IPS-11a (cell line): Measurements from ENCODE around the gene TXN2.
"Not testable (repeated sequence)": the region's sequence is repeated elsewhere in the genome, so short reads cannot be mapped to it uniquely, and the experiment has no call there.

ENCODE experiments used
- H3K4me3 ChIP-seq: one replicate; pipeline ENCODE4 v1.5.1; 2013; ENCODE audit warnings: low read depth, low read length, control low read depth

TXN2 gene

GRCh38 chr22:36481393-36482168 is at the start of gene TXN2:
Gene TXN2 (minus strand): TSS chr22:36481640. CDS start chr22:36480837, 803 bp downstream.
- peak within 1 kb of the TSS; percentile 80 for H3K4me3 ChIP-seq

DNA sequence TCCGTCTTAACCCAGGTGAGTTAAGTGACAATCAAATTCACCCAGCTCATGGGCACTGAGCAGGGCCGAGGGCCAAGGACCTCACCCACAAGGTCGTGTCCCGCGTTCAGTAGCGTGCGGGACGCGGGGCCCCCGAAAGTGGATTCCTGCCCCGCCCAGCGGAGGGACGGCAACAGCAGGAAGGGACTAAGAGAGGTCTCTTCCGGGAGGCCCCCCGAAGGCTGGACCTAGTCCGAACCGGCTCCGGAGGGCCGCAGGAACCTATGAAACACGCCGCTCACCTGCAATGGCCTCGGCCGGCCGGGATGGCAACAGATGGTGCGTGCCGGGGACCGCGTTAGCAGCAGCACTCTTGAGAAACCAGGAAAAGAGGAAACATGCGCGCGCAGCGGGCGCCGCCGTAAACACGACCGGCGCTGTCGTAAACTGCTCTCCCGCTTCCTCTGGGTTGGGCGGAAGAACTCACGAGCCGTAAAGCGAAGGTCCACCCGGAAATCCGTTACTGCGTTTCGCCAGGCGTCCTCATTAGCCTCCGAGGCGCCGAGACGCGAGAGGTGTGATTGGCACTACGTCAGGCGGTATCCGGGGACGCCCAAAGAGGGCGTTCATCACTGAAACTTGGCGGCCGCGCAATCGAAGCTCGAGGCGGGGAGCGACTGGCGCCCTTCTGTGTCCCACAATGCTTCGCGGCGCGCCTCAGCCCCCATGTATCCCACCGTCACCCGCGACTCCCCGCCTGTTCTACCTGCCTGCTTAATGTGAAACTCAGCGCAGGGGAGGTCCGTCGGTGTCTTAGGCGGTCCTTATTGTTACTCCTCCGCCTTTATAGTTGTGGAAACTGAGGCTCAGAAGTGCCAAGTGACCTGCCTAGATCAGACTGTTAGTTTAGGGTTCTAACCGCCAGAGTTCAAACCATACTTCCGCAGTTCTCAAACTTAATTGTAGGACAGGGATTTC is 47.6 kb upstream of the TXN2 start, which contains the start of gene EIF3D:
Gene EIF3D, minus strand, starts transcription at position 372 of the 957 bp plus-strand sequence. CDS start 3,045 bp downstream, outside the sequence.
- H3K4me3 ChIP-seq: peak within 1 kb of the TSS; percentile 51

DNA sequence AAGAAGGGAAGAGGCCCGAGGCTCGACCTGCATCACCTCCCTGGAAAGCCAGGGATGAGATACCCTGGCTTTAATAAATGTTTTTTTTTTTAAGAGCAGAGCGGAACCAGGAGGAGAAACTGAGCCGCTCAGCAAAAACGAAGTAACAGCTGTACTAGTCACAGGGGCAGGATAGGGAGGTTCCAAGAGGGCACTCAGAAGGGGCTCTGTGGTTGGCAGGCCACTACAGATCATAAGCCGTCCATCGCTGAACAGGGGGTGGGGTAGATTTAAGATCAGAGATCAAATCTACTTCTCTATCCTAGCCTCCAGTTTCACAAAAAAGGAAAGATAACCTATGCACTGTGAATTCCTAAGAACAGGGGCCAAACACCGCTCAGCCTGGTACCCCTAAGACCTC is 46.9 kb upstream of the TXN2 start:
- peak overlapping the region; percentile 51 for H3K4me3 ChIP-seq

- no peak overlapping the region for H3K4me3 ChIP-seq
Measured at GRCh38 chr22:36522662-36523061, 41.2 kb upstream of the TXN2 start.

GRCh38 chr22:36520423-36520822 is 39.0 kb upstream of the TXN2 start:
- no peak overlapping the region for H3K4me3 ChIP-seq

GRCh38 chr22:36519906-36520305 is 38.5 kb upstream of the TXN2 start:
- not testable (repeated sequence) for H3K4me3 ChIP-seq

GRCh38 chr22:36514766-36515165 is 33.3 kb upstream of the TXN2 start:
- no peak overlapping the region for H3K4me3 ChIP-seq

GRCh38 chr22:36512991-36513390 is 31.6 kb upstream of the TXN2 start:
- no peak overlapping the region for H3K4me3 ChIP-seq

DNA sequence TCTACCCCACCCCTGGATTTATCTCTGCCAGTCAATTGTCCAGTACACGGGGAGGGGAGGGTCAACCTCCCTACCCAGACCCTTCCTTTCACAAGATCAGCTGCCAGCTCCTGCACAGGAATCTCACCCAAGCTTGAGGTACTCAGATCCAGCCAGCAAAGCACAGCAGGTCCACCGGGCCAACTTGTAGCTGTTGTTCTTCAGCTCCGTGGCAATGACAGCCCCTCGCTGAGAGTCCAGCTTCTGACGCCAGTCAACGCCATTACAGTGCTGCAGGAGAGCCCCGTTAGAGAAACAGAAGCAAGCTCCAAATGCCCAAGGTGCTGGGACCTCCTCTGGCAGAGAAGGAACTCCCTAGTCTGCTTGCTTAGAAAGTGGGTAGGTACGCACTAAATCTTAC is 30.9 kb upstream of the TXN2 start:
- no peak overlapping the region for H3K4me3 ChIP-seq

GRCh38 chr22:36510966-36511881 is 29.8 kb upstream of the TXN2 start:
- H3K4me3 ChIP-seq: no peak overlapping the region

DNA sequence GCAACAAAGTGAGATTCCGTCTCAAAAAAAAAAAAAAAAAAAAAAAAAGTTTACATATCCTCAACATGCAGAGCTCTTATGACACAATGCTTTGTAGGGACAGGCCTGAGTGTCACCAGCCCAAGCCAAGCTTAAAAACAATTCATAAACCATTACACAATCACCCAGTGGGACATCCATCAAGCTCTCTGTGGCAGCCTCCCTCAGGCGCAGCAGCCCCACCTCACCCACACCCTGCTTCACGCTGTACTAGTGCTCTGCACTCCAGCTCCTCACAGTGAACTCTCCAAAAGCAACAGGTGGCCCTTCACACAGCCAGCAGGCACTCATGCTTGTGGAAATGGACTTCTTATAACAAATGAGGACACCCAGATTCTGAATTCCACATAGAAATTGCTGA is 28.9 kb upstream of the TXN2 start:
- H3K4me3 ChIP-seq: no peak overlapping the region

- H3K4me3 ChIP-seq: peak overlapping the region; percentile 25
Measured at GRCh38 chr22:36507518-36508010, 26.1 kb upstream of the TXN2 start.

GRCh38 chr22:36506637-36507517 is 25.4 kb upstream of the TXN2 start, which contains the start of gene FOXRED2:
Gene FOXRED2 (minus strand): TSS chr22:36507040. CDS start chr22:36506422, 618 bp downstream.
- H3K4me3 ChIP-seq: peak within 1 kb of the TSS; percentile 31

DNA sequence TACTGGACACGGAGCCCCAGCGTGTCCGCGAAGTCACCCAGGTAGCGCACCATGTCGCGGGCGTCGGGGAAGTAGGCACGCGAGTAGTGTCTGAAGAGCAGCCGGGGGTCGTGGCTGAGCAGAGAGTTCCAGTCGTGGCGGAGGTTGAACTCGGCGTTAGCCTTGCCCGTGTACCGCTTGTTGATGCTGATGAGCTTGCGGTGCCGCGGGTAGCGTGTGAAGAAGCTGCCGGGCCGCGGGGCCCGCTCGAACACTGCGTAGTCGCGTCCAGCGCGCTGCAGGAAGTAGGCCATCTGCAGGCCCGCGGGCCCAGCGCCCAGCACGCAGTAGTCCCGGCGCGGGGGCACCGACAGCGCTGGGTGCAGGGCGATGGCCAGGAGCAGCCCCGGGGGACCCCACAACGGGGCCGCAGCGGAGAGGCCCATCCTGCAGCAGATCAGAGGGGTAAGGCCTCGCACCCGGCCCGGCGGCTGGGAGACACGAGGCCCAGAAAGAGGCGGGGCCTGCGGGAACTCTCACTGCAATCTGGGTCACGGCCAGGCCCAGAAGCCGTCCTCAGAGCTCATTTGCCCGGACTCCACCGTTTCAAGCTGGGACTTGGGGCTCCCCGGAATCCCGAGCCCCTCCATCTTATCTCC is 24.7 kb upstream of the TXN2 start:
- H3K4me3 ChIP-seq: peak overlapping the region; percentile 31

DNA sequence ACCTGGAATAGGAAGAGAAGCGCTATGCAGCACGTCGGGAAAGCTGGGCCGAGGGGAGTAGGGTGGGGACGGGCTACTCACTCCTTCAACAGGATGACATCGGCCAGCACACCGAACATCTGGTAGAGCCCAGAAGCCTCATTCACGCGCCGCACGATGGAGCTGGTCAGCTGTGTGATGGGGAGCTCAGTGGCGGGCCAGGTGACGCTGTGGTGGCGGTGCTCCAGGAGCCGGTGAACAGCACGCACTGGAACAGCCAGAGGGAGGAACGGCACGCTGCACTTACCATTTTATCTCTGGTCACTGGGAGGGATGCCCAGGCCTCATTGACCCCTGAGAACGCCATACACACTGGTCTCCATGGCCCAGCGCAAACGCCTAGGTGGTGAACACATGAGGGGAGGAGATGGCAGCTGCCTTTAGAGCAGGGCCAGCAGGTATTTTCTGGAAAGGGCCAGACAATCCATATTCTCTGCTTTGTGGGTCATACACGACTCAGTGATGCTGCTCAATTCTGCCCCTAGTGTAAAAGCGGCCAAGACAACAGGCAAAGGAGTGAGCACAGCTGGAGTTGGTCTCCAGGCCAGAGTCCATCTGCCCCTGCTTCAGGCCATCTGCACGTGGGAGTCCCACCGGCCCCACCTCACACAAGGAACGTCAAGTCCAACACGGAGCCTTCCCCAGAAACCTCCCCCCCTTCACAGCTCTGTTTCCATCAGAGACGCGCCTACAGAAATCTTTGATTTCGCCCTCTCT is 16.6 kb upstream of the TXN2 start:
- no peak overlapping the region for H3K4me3 ChIP-seq

GRCh38 chr22:36493690-36494110 is 12.3 kb upstream of the TXN2 start:
- H3K4me3 ChIP-seq: no peak overlapping the region

GRCh38 chr22:36492109-36492508 is 10.7 kb upstream of the TXN2 start:
- H3K4me3 ChIP-seq: no peak overlapping the region

DNA sequence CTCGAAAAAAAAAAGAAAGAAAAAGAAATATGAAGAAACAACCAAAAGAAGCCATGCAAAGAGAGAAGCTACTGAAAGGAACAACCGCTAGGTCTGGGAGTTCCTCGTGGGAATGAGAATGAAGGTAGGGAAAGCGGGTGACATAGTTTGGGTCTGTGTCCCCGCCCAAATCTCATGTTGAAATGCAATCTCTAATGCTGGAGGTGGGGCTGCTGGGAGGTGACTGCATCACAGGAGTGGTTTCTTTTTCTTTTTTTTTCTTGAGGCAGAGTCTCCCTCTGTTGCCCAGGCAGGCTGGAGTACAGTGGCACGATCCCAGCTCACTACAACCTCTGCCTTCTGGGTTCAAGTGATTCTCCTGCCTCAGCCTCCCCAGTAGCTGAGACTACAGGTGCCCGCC is 9.7 kb upstream of the TXN2 start:
- H3K4me3 ChIP-seq: no peak overlapping the region
